Testis (tissue), 2 donors: ENCODE results near the gene GPI.

Source experiments
- CTCF ChIP-seq, 3 experiments: fragments of 450-650 bp in 2 of 3; fragments of 200-600 bp in 1 of 3; sonication (generic) in 1 of 3; IDR thresholded peaks; one replicate each; pipeline ENCODE4 v1.5.1; 2016 to 2019; ENCODE audit warnings: antibody characterized with exemption in 3 of 3, mild to moderate bottlenecking in 2 of 3, moderate library complexity in 1 of 3
- POLR2A ChIP-seq: fragments of 450-650 bp; IDR thresholded peaks from one replicate; pipeline ENCODE4 v1.6.1; 2017; ENCODE audit warnings: antibody characterized with exemption, mild to moderate bottlenecking, moderate library complexity

GRCh38 chr19:34336781-34337271, 28.2 kb upstream of the GPI start:
- TF ChIP-seq POLR2A (no peak), CTCF (IDR thresholded peaks at IDR 0.05) (peak; percentile 48 to 71 (median 62))
